GM18508 (cell line): ENCODE data around the gene CBLN2.

Source experiments
- ATAC-seq: cut with Tn5 transposase; IDR thresholded peaks from one replicate; pipeline ENCODE4 v1.9.1; 2021; ENCODE audit warnings: moderate number of reproducible peaks; ENCODE audit not compliant: insufficient read depth, unreplicated experiment

The CBLN2 gene

GRCh38 chr18:72544092-72544886 is at the start of gene CBLN2:
Gene CBLN2, minus strand, starts transcription at chr18:72544342. Its CDS starts 2,182 bp downstream, at chr18:72542160.
- ATAC-seq, result peak; percentile 77

- no peak for ATAC-seq
These were observed 44.2 kb upstream of the CBLN2 start for GRCh38 chr18:72588360-72588759.

GRCh38 chr18:72584787-72585186 is 40.6 kb upstream of the CBLN2 start:
- ATAC-seq, result no peak

- ATAC-seq, result no peak
These were observed 37.8 kb upstream of the CBLN2 start for GRCh38 chr18:72581976-72582375.

GRCh38 chr18:72572896-72573295 is 28.8 kb upstream of the CBLN2 start:
- ATAC-seq, result no peak

- no peak for ATAC-seq
These were observed 22.1 kb upstream of the CBLN2 start for GRCh38 chr18:72566290-72566689.

- no peak for ATAC-seq
These were observed 11.8 kb upstream of the CBLN2 start for GRCh38 chr18:72555968-72556367.

GRCh38 chr18:72555101-72555500 is 11.0 kb upstream of the CBLN2 start:
- ATAC-seq, result no peak

- ATAC-seq, result no peak
These were observed 636 bp downstream of the CBLN2 start for GRCh38 chr18:72543357-72544055.

GRCh38 chr18:72542984-72543356 is 1.2 kb downstream of the CBLN2 start:
- ATAC-seq, result no peak

GRCh38 chr18:72542342-72542741 is 1.8 kb downstream of the CBLN2 start:
- ATAC-seq, result no peak

- no peak for ATAC-seq
These were observed 2.2 kb downstream of the CBLN2 start for GRCh38 chr18:72541871-72542332.

- no peak for ATAC-seq
These were observed 4.2 kb downstream of the CBLN2 start for GRCh38 chr18:72539901-72540300.

- ATAC-seq, result no peak
These were observed 13.5 kb downstream of the CBLN2 start for GRCh38 chr18:72530622-72531021.

GRCh38 chr18:72504866-72505265 is 39.3 kb downstream of the CBLN2 start:
- no peak for ATAC-seq

- ATAC-seq, result no peak
These were observed 41.3 kb downstream of the CBLN2 start for GRCh38 chr18:72502671-72503431.

GRCh38 chr18:72492497-72492896 is 51.6 kb downstream of the CBLN2 start:
- no peak for ATAC-seq
